Stimulated activated CD4-positive, alpha-beta T cell treated with anti-CD3 and anti-CD28 coated beads, TNF-alpha, amount 100 ng/mL, for 1 hour (primary cell): Measurements from ENCODE around the gene ZNF524.

ENCODE experiments used
- DNase-seq, 3 donors: peaks; one replicate each; pipeline ENCODE4 v3.0.0-alpha.2; 2020; ENCODE audit warnings: low read depth in 3 of 3, low spot score in 1 of 3

Gene ZNF524

GRCh38 chr19:55619286-55619685 is 19.2 kb downstream of the ZNF524 start:
- DNase-seq = no peak

- DNase-seq = no peak
Measured at GRCh38 chr19:55620410-55621204, 20.5 kb downstream of the ZNF524 start.

GRCh38 chr19:55621205-55621672 is 21.2 kb downstream of the ZNF524 start:
- no peak for DNase-seq

DNA sequence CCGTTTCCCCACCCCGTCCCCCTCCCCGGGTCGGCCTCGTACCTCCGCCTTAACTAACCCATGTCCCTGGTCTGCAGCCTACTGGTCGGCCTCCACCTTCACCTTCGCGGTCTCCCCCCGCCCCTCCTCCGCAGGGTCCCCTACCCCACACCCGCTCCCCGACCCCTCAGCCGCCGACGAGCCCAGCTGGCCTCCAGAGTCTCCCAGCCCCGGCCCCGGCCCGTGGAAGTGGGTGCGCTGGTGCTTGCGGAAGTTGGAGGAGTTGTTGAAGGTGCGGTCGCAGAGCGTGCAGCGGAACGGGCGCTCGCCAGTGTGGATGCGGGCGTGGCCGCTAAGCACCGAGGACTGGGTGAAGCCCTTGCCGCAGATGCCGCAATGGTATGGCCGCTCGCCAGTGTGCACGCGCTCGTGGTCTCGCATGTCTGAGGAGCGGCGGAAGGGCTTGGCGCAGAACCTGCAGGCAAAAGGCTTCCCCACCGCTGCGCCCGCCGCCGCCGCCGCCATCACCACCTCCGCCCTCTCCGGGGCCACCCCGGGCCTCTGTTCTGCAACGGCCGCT is 21.7 kb downstream of the ZNF524 start:
- no peak for DNase-seq

DNA sequence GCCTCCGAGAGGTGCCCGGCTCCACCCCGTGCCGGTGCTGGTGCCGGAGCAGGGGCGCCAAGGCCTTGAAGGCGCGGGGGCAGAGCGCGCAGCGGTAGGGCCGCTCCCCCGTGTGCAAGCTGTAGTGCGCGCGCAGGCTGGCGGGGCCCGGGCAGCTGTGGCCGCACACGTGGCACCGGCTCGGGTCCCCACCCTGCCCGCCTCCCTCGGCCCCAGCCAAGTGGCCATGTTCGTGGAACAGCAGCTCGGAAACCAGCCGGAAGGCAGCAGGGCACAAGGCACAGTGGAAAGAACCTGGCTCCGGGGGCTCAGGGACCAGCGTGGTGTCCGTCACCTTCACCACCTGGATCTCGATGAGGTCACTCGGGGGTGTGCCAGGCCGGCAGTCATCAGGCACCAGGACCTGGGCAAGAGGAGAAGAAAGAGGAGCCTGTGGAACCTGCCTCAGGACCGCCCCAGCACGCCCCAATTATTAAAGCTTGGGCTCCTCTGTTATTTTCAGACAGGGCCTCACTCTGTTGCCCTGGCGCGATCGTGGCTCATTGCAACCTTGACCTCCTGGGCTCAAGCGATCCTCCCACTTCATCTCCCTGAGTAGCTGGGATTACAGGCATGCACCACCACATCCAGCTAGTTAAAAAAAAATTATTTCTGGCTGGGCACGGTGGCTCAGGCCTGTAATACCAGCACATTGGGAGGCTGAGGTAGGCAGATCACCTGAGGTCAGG is 22.3 kb downstream of the ZNF524 start:
- no peak for DNase-seq

GRCh38 chr19:55623130-55623529 is 23.0 kb downstream of the ZNF524 start:
- DNase-seq = no peak

- DNase-seq = no peak
Measured at GRCh38 chr19:55623561-55623960, 23.5 kb downstream of the ZNF524 start.

- DNase-seq = peak; percentile 91 to 94 (median 93)
Measured at GRCh38 chr19:55624109-55625003, 24.3 kb downstream of the ZNF524 start, which contains the start of gene ZNF784. ZNF784 (minus strand) TSS chr19:55624566; CDS start chr19:55624561, 5 bp downstream.

- no peak for DNase-seq
Measured at GRCh38 chr19:55625004-55625326, 24.9 kb downstream of the ZNF524 start.

GRCh38 chr19:55626350-55626749 is 26.3 kb downstream of the ZNF524 start:
- no peak for DNase-seq

DNA sequence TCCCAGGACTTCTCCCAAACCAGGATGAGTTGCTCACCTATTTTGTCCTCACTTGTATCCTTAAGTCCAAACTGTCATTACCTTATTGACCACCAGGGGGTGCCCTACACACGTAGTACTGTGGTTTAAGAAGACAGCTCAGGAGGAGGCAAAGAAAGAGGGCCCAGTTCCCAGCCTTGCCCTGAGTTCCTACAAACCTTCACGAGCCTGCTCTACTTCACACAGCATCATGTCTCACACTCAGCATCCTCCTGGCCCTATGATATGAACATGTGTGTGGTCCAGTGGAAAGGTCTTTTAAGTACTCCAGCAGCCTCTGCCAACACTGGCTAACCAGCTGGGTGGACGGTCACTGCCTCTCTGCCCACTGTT is 32.4 kb downstream of the ZNF524 start:
- DNase-seq = peak in 2 of 3 donors; percentile 72 to 85

DNA sequence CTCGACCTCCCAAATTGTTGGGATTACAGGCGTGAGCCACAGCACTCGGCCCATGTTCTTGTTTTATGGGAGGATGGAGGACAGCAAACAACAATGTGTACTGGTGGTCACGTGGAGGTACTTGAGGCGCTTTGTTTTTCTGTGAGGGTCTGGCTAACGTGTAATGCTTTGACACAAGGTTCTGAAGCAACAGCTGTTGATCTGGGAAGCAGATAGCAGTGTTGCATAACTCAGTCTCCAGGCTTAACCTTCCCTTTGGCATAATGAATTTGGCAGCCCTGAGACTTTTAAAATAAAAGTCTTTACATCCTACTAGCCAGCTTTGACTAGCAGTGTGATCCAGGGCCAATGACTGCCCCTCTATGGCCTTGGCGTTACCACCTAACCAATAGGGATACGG is 33.8 kb downstream of the ZNF524 start:
- DNase-seq = no peak

DNA sequence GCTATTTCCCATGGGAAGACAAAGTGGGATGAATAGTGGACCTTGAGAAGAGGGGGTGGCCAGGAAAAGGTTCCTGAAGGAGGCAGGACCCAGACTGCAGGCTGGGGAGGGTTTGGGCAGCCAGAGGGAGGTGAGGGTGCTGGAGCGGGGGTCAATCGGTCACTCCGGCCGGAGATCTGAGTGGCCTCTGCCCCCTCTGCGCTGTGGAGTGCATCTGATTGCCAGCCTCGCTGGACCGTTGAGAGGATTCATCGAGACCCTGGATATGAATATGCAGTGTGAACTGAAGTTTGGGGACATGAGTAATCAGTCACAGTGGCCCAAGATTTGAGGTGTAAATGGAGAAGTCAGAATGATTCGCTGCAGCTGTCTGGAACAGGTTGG is 35.2 kb downstream of the ZNF524 start:
- DNase-seq = no peak

- DNase-seq = no peak
Measured at GRCh38 chr19:55635856-55636440, 35.9 kb downstream of the ZNF524 start.

GRCh38 chr19:55636723-55637122 is 36.6 kb downstream of the ZNF524 start:
- no peak for DNase-seq

DNA sequence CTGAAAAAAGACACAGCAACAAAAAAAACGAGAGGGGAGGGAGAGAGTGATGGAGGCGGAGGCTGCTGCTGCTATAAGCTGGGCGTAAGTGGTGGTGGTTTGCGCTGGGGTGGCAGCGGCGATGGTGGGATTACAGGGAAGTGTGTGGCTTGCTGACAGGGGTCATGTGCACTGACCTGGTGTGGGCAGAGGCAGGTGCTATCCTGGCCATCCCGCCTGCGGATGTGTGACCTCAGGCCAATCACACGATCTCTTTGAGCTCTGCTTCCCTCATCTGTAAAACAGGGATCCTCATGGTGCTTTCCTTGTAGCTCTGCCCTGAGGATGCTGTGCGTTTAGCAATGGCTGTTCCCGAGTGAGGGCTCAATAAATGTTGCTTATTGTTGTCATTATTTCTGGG is 37.4 kb downstream of the ZNF524 start:
- no peak for DNase-seq

GRCh38 chr19:55638864-55639359 is 38.8 kb downstream of the ZNF524 start:
- DNase-seq = no peak

DNA sequence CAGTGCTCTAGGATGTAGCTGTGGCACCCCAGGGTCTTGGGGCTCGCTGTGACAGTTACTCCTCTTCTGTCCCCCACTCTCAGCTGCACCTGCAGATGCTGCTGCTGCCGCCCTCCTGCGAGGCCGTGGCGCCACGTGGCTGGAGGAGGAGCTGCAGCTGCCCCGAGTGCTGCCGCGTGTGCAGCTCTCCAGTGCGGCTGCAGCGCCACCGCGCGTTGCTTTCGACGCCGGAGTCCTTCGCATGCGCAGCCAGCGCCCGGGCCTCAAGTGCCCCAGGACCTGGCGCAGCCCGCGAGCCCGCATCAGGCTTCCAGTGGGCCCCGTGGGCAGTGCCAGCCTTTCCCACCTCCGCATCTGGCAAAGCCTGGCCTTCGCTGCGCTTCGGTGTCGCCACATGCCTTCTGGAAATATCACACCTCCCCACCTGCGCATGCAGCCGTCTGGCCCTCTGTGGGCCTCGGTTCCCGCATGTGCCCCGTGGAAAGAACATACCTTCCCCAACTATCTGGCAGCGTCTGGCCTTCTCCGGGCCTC is 40.0 kb downstream of the ZNF524 start:
- peak in 2 of 3 donors; percentile 51 to 54 for DNase-seq

- peak in 1 of 3 donors; percentile 64 for DNase-seq
Measured at GRCh38 chr19:55640577-55641425, 40.7 kb downstream of the ZNF524 start, which contains the start of gene ZNF580. ZNF580 (plus strand) TSS chr19:55641002; CDS start chr19:55642509, 1,507 bp downstream.
